Activated CD8-positive, alpha-beta memory T cell treated with anti-CD3 and anti-CD28 coated beads for 24 hours (primary cell): ENCODE measurements around the gene ABLIM2.
"Not testable (repeated sequence)": the region's sequence is repeated elsewhere in the genome, so short reads cannot be mapped to it uniquely, and the experiment has no call there.

Experiments used
- DNase-seq: peaks from one replicate; pipeline ENCODE4 v3.0.0-alpha.2; 2020

Gene ABLIM2

DNA sequence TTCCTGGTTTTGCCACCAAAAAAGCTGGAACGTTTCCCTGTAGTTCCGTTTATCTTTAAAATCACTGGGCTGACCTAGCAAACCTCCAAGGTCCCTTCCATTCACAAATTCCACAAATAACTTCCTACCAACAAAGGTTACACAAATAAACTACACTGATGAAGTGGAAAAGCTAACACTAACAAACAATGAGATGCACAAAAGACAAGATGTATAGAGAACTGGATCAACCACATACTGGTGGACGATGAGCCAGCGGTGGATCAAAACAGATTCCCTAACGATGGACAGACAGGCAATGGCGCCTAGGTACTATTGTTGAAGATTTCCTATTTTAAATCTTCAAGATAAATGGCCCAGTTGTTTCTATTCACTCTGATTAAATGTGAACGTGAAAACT is 234.4 kb downstream of the ABLIM2 start:
- DNase-seq, result no peak

DNA sequence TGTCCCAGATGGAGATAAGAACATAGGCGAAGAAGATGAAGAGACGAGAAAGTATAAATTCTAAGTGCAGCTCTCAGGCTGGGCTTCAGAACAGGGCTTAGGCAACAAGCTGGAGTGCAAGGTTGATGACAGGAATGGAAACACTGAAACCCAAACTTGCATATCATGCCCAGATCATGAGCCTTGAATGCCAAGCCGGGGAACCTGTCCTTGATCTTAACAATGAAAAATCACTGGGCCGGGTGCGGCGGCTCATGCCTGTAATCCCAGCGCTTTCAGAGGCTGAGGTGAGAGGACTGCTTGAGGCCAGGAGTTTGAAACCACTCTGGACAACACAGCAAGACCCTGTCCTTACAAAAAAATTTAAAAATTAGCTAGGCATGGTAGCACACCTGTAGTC is 236.1 kb downstream of the ABLIM2 start:
- no peak for DNase-seq

- DNase-seq, result no peak
Observed at GRCh38 chr4:7918981-7919380, 239.6 kb downstream of the ABLIM2 start.

DNA sequence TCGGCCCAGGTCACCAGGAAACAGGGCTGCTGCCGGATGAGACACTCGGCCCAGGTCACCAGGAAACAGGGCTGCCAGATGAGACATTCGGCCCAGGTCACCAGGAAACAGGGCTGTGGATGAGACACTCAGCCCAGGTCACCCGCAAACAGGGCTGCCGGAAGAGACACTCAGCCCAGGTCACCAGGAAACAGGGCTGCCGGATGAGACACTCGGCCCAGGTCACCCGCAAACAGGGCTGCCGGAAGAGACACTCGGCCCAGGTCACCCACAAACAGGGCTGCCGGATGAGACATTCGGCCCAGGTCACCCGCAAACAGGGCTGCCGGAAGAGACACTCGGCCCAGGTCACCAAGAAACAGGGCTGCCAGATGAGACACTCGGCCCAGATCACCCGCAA is 240.4 kb downstream of the ABLIM2 start:
- not testable (repeated sequence) for DNase-seq

- DNase-seq, result no peak
Observed at GRCh38 chr4:7917669-7918068, 240.9 kb downstream of the ABLIM2 start.

- DNase-seq, result no peak
Observed at GRCh38 chr4:7915875-7916242, 242.8 kb downstream of the ABLIM2 start.
